Stimulated activated CD8-positive, alpha-beta memory T cell treated with anti-CD3 and anti-CD28 coated beads, Interleukin-7, amount 100 ng/mL, for 24 hours (primary cell): ENCODE measurements around the gene P2RX5.

Source experiments
- DNase-seq: peaks from one replicate; pipeline ENCODE4 v3.0.0-alpha.2; 2020; ENCODE audit warnings: low read depth

Gene P2RX5

GRCh38 chr17:3656755-3657587, 39.0 kb downstream of the P2RX5 start:
- no peak for DNase-seq

DNA sequence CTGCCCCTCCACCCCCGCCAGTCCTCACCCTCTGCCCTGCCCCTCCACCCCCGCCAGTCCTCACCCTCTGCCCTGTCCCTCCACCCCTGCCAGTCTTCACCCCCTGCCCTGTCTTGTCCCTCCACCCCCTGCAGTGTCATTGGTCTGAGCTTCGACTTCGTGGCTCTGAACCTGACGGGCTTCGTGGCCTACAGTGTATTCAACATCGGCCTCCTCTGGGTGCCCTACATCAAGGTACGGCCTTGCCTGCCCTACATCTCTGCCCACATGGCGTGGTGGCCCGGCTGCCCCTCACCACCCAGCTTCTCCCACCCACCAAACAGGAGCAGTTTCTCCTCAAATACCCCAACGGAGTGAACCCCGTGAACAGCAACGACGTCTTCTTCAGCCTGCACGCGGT, 39.6 kb downstream of the P2RX5 start:
- DNase-seq = no peak

DNA sequence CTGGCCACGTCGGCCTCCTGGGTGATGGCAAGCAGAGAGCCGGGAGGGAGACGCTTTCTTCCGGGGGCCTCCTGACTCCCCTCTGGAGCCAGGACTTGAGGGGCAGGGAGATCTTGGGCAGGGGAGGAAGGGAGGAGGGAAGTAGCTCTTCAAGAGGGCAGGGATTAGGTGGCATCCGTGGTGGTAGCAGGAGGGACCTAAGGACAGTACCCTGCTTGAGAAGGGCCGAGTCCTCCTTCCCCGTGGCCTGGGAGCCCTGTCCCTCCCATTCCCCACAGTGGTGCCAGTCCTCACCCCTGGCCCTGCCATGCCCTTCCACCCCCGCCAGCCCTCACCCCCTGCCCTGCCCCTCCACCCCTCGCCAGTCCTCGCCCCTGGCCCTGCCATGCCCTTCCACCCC, 40.2 kb downstream of the P2RX5 start:
- no peak for DNase-seq

DNA sequence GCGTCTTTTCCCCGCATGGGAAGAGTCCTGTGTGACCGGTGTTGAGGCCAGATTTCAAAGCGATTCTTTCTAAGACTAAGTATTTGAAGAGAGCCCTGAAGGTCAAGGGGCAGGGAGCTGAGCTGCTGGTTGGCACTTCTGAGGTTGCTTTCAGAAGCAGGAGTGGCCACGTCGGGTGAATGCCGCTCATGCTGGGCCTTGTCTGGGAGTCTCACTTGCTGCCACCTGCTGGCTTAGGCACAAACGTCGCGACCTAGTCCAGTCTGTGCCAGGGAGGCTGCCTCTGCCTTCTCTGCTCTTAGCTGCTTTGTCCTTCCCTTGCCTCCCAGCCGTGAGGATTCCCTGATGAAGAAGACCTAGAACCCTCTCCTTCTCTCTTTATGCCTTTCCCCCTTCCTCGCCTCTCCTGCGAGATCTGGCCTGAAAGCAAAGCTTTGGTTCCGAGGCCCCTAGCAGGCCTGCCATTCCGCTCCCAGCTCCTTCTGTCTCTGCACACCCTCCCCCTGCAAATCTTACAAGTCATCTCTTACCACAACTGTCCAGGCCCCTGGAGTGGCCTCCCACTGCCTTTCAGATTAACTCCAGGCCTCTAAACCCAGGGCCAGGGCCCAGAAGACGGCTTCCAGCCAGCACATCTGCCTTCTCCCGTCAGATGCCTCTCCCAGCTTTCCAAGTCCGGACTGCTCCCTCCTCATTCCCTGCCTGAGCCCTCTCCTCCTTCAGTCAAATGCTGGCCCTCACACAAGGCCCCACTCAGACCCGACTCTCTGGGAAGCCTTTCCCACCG, 48.0 kb downstream of the P2RX5 start:
- no peak for DNase-seq

DNA sequence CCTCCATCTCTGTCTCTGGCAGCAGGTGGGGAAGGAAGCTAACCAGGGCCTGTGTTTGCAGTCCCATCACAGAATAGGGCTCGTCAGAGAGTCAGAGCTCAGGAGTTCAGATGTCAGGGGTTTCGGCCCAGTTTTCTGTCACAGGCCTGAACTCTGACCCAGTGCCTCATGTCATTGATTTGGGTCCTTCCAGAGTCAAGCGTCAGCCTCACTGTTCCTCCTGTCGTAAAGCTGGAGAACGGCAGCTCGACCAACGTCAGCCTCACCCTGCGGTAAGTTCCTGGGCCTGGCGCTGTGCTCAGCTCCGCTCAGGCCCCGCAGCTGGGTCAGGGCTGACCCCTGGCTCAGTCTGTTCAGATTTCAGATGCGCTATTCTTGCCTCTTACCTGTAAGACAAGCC, 48.7 kb downstream of the P2RX5 start:
- no peak for DNase-seq

- DNase-seq = no peak
These were observed 50.6 kb downstream of the P2RX5 start for GRCh38 chr17:3645310-3645709.

GRCh38 chr17:3643889-3644349, 52.0 kb downstream of the P2RX5 start:
- no peak for DNase-seq

DNA sequence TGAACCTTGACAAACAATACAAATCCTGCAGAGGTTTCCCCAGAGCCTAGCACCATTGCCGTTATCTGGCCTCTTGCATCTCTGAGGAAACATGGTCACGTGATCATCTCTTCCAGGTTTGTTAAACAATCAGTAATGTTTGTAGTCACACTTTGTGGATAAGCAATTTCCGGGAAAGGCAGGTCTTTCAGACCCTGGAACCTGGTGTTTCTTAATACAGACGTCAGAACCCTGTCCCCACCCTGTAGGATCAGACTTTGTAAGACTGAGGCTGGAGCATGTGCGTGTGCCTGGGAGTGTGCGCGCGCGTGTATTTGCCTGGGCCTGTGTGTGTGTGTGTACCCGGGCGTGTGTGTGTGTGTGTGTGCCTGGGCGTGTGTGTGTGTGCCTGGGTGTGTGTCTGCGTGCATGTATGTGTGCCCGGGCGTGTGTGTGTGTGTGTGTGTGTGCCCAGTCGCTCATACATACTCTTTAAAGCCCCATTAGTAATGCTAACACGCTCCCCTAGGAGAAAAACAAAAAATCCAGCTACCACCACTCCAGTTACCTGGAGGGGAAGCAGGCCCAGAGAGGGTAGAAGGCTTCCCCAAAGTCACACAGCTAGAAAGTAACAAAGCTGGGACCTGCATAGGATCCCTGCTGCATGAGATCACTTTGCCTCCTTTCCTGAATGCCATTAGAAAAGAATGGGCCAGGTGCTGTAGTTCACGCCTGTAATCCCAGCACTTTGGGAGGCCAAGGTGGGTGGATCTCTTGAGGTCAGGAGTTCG, 54.1 kb downstream of the P2RX5 start:
- no peak for DNase-seq

DNA sequence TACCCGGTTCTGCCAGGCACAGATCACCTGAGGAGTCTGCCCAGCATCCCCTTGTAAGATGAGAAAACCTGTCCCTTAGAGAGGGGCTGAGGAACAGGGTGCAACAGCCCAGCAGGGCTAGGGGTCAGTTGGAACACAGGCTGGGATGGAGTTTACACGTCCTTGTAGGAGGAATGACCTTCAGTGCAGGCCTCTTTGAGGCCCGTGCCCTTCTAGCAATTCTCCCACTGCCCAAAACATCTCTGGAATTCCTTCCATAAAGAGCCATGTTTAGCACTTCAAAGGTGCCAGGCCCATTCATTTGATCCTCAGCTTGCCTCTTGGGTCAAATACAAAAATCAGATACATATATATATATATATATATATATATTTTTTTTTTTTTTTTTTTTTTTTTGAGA, 54.9 kb downstream of the P2RX5 start:
- no peak for DNase-seq

DNA sequence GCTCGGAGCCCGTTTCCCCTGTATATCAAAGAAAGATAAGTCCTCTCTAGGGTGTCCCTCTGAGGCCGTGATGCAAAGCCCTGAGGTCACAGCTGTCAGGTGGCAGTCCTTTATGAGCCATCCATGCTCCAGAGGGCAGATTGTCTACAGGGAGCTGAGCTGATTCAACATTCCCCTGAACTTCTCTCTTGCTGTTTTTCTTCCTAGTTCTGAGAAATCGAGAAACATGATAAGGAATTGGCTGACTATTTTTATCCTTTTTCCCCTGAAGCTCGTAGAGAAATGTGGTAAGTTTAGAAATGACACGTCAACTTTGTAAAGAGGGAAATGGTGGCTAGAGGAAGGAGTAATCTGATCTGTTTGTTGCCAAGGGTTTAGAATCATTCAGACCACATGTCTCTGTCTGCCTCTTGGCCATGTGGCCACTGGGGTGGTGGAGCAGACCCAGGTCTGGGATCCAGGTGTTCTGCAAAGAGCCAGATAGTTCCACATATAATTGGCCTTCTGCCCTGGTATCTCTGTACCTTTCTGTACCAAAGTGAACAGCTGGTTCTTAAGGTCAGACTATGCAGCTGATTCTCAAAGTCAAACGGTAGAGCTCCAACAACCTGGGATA, 55.9 kb downstream of the P2RX5 start:
- DNase-seq = no peak

- DNase-seq = no peak
These were observed 59.0 kb downstream of the P2RX5 start for GRCh38 chr17:3636908-3637373.

GRCh38 chr17:3636154-3636907, 59.6 kb downstream of the P2RX5 start, which contains the start of the genes CTNS and SHPK:
Gene CTNS (plus strand): TSS chr17:3636760. CDS start chr17:3640207, 3,447 bp downstream.
Gene SHPK (minus strand): TSS chr17:3636250. CDS start chr17:3636219, 31 bp downstream.
- DNase-seq = peak; percentile 88

- DNase-seq = no peak
These were observed 60.3 kb downstream of the P2RX5 start for GRCh38 chr17:3635474-3636153.

GRCh38 chr17:3632287-3632686, 63.7 kb downstream of the P2RX5 start:
- DNase-seq = no peak

- DNase-seq = no peak
These were observed 65.2 kb downstream of the P2RX5 start for GRCh38 chr17:3630781-3631180.

DNA sequence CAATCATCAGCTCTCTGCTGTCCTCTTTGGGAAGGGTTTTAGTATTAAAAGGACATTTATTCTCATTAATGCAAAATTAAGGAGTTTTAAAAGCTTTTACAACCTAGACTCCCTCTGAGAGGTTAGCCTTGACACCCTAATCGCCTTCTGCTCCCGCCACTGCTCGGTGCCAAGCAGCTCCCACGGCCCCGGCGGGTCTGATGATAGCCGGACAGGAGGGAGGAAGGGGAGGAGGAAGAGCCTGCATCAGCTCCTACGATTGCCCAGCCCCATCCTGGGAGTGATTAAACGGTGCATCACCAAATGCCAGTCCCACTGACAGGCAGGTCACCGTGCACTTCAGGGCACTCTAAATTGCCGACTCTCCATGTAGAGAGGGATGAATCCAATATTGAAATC, 68.2 kb downstream of the P2RX5 start:
- no peak for DNase-seq

DNA sequence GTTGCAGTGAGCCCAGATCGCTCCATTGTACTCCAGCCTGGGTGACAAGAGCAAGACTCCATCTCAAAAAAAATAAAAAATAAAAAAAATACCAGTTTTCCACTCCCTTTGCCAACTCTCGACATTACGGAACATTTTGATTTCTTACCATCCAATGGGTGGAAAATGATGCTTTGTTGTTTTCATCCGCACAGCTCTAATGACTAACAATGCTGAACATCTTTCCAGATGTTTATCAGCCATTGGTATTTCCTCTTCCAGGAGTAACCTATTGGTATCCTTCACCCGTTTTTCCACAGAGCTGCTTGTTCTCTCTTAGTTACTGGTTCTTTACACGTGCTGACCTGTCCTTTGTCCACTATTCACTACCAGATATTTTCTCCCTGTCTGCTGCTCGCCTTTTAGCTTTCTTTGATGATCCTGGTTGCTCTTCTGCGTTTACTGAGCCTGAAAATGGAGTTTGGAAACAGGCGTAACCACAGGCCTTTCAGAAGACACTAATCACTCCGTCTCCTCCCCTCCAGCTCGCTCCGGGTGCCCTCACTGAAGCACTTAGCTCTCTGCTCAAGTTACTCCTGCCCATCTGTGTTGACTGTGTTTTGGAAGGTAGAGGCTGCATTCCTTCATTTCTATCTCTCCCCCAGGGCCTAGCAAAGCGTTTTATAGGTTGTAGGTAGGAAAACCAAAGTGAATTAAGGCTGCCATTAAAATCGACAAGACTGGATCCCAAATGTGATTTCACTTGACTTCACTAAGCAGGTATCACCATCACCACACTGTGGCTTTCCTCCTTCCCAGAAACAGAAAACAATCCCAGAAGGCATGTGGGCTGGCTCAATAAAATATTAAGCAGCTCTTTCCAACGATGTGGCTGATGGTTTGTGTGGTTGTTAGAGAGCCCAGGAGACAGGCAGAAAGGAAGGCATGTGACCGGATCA, 68.9 kb downstream of the P2RX5 start:
- DNase-seq = no peak
